Posterior vena cava (tissue), 2 donors: ENCODE measurements around the gene OASL. TPM values are rescaled to one million over a fixed set of nuclear protein-coding genes. Genes with fewer than 3 reads are reported as not detected.
A peak's percentile ranks its signal among the peaks of the same experiment; 100 is the strongest.

Experiments used
- DNase-seq: peaks from one replicate; pipeline ENCODE4 v3.0.0-alpha.2; 2020; ENCODE audit warnings: low spot score
- intact Hi-C, 2 donors: fragments of 100-400 bp; cut with DNase I; formaldehyde crosslinking; loops; one replicate each; pipeline versions ENCODE4 v1.14.1 to v1.14.2; 2022 to 2023
- total RNA-seq, 2 donors: library from RNA; stranded (reverse); fragmentation: NEBNext Ultra II Directional; extraction: Animal tissue kit (Norgen Biotek cat#: 25700); gene quantifications; one replicate each; pipeline ENCODE4 v1.2.1, GENCODE V29; 2021
- donor health status: DM: yes; HTN: yes; CAD: no.
- donor health status: DM: yes; HTN: yes; CAD: no.

Gene OASL
- total RNA-seq, 2 donors from 2014 or later: 0.42 to 1.4 TPM

DNA sequence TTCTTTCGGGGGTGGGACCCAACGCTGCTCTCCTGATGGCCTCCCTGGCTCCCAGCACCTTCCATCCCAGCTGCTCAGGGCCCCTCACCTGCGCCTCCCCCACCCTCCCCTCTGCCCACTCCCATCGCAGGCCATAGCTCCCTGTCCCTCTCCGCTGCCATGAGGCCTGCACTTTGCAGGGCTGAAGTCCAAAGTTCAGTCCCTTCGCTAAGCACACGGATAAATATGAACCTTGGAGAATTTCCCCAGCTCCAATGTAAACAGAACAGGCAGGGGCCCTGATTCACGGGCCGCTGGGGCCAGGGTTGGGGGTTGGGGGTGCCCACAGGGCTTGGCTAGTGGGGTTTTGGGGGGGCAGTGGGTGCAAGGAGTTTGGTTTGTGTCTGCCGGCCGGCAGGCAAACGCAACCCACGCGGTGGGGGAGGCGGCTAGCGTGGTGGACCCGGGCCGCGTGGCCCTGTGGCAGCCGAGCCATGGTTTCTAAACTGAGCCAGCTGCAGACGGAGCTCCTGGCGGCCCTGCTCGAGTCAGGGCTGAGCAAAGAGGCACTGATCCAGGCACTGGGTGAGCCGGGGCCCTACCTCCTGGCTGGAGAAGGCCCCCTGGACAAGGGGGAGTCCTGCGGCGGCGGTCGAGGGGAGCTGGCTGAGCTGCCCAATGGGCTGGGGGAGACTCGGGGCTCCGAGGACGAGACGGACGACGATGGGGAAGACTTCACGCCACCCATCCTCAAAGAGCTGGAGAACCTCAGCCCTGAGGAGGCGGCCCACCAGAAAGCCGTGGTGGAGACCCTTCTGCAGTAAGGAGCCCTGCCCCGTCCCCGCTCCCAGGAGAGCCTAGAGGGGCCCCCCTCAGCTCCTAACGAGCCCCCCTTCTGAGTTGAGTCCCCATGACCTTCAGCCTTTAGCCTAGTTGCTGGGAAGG lies 60.5 kb downstream of the OASL start, which contains the start of gene HNF1A:
HNF1A (plus strand) TSS at position 248 of the 924 bp plus-strand sequence; CDS start at position 474, 226 bp downstream.
- intact Hi-C loops: loop anchor here (10.0 kb wide), 1 partner anchor 334 kb away; the partner anchor contains the start of gene CABP1 (in 2 of the 2)
- no peak for DNase-seq

GRCh38 chr12:120977531-120978295 lies 61.3 kb downstream of the OASL start:
- no peak for DNase-seq
- intact Hi-C loops: loop anchor here (10.0 kb wide), 1 partner anchor 333 kb away; the partner anchor contains the start of gene CABP1 (in 2 of the 2)

GRCh38 chr12:120972870-120973543 lies 66.0 kb downstream of the OASL start:
- no peak for DNase-seq
- intact Hi-C loops: loop anchor here (5.0 to 10.0 kb wide), 2 partner anchors 328 to 391 kb away; partner anchors contain the start of genes CABP1 (in 2 of the 2) and POP5 (in 1 of the 2)

GRCh38 chr12:120971299-120972180 lies 67.5 kb downstream of the OASL start:
- DNase-seq: no peak
- intact Hi-C loops: loop anchor here (5.0 to 10.0 kb wide), 2 partner anchors 327 to 389 kb away; partner anchors contain the start of genes CABP1 (in 2 of the 2) and POP5 (in 1 of the 2)

GRCh38 chr12:120970310-120970709 lies 68.7 kb downstream of the OASL start:
- peak; percentile 17 for DNase-seq
- intact Hi-C loops: loop anchor here (5.0 to 10.0 kb wide), 2 partner anchors 326 to 388 kb away; partner anchors contain the start of genes CABP1 (in 2 of the 2) and POP5 (in 1 of the 2)

Other genes starting within 250 kb of the OASL start
- gene SPPL3, start 134.9 kb downstream of the OASL start, total RNA-seq: 10 to 100 TPM; 31.6 TPM
- not detected for gene HNF1A, start 60.7 kb downstream of the OASL start, total RNA-seq
- gene C12orf43, start 22.8 kb downstream of the OASL start, total RNA-seq: 10 to 100 TPM; 13.7 to 15.7 TPM
- 1 to 10 TPM; 4.5 to 5.0 TPM for gene P2RX7, start 93.6 kb upstream of the OASL start, total RNA-seq
- 10 to 100 TPM; 18.3 to 20.3 TPM for gene P2RX4, start 170.9 kb upstream of the OASL start, total RNA-seq